OCI-LY3 (cell line): ENCODE results near the gene GTF2E1.

Experiments used
- CTCF ChIP-seq: fragments of 200-600, 300-600 bp; sonication (generic); IDR thresholded peaks from 2 replicates; pipeline ENCODE4 v1.5.1; 2014; ENCODE audit warnings: antibody characterized with exemption, low read length, low read depth
- EZH2phosphoT487 ChIP-seq: fragments of 200-600 bp; shearing (Covaris generic); IDR thresholded peaks from 2 replicates; pipeline ENCODE4 v1.6.1; 2018; ENCODE audit warnings: antibody characterized with exemption, mixed run types, low read depth

- TF ChIP-seq CTCF (no peak), EZH2phosphoT487 (no peak)
Observed at GRCh38 chr3:120780977-120781376, 38.4 kb downstream of the GTF2E1 start.
